HuH-7.5 (cell line): ENCODE results near the gene KNDC1.
"Not testable (repeated sequence)": the region's sequence is repeated elsewhere in the genome, so short reads cannot be mapped to it uniquely, and the experiment has no call there.

ENCODE experiments used
- DNase-seq: peaks from one replicate; pipeline ENCODE4 v3.0.0; 2011; ENCODE audit warnings: low spot score

Gene KNDC1

GRCh38 chr10:133207041-133207600 is 47.1 kb downstream of the KNDC1 start:
- DNase-seq = no peak

GRCh38 chr10:133207627-133208026 is 47.6 kb downstream of the KNDC1 start:
- DNase-seq = no peak

GRCh38 chr10:133208466-133208865 is 48.4 kb downstream of the KNDC1 start:
- DNase-seq = no peak

- DNase-seq = no peak
Measured at GRCh38 chr10:133209117-133209516, 49.1 kb downstream of the KNDC1 start.

- DNase-seq = no peak
Measured at GRCh38 chr10:133209641-133210040, 49.6 kb downstream of the KNDC1 start.

GRCh38 chr10:133210398-133211140 is 50.5 kb downstream of the KNDC1 start:
- DNase-seq = no peak

- no peak for DNase-seq
Measured at GRCh38 chr10:133211141-133211830, 51.3 kb downstream of the KNDC1 start.

GRCh38 chr10:133211959-133212852 is 52.2 kb downstream of the KNDC1 start:
- no peak for DNase-seq

- DNase-seq = no peak
Measured at GRCh38 chr10:133212853-133213494, 53.0 kb downstream of the KNDC1 start.

- no peak for DNase-seq
Measured at GRCh38 chr10:133213641-133214467, 53.8 kb downstream of the KNDC1 start.

- no peak for DNase-seq
Measured at GRCh38 chr10:133214468-133215410, 54.7 kb downstream of the KNDC1 start.

- no peak for DNase-seq
Measured at GRCh38 chr10:133215586-133215985, 55.6 kb downstream of the KNDC1 start.

- no peak for DNase-seq
Measured at GRCh38 chr10:133216776-133217175, 56.8 kb downstream of the KNDC1 start.

GRCh38 chr10:133217800-133218589 is 58.0 kb downstream of the KNDC1 start:
- DNase-seq = no peak

GRCh38 chr10:133218891-133219290 is 58.9 kb downstream of the KNDC1 start:
- no peak for DNase-seq

GRCh38 chr10:133219782-133220181 is 59.8 kb downstream of the KNDC1 start:
- no peak for DNase-seq

- DNase-seq = no peak
Measured at GRCh38 chr10:133221331-133221730, 61.3 kb downstream of the KNDC1 start.

GRCh38 chr10:133221756-133222155 is 61.7 kb downstream of the KNDC1 start:
- not testable (repeated sequence) for DNase-seq

GRCh38 chr10:133224076-133224475 is 64.1 kb downstream of the KNDC1 start:
- DNase-seq = no peak
